Dedifferentiated amniotic fluid mesenchymal stem cell (primary cell): ENCODE data around the gene PPIL1.
"Not testable (repeated sequence)": the region's sequence is repeated elsewhere in the genome, so short reads cannot be mapped to it uniquely, and the experiment has no call there.

Experiments used
- DNase-seq: peaks from one replicate; pipeline ENCODE4 v3.0.0-alpha.2; 2016; ENCODE audit errors: extremely low spot score

The PPIL1 gene

GRCh38 chr6:36815962-36816735 lies 58.5 kb downstream of the PPIL1 start:
- no peak for DNase-seq

- no peak for DNase-seq
Measured at GRCh38 chr6:36814249-36814648, 60.4 kb downstream of the PPIL1 start.

- DNase-seq: no peak
Measured at GRCh38 chr6:36813526-36813925, 61.1 kb downstream of the PPIL1 start.

- not testable (repeated sequence) for DNase-seq
Measured at GRCh38 chr6:36813047-36813446, 61.6 kb downstream of the PPIL1 start.

- DNase-seq: no peak
Measured at GRCh38 chr6:36809941-36810803, 64.4 kb downstream of the PPIL1 start.

- DNase-seq: no peak
Measured at GRCh38 chr6:36809156-36809555, 65.4 kb downstream of the PPIL1 start.

GRCh38 chr6:36808634-36809033 lies 66.0 kb downstream of the PPIL1 start:
- DNase-seq: no peak

GRCh38 chr6:36807750-36808149 lies 66.9 kb downstream of the PPIL1 start:
- DNase-seq: no peak

- DNase-seq: no peak
Measured at GRCh38 chr6:36807143-36807542, 67.5 kb downstream of the PPIL1 start.

GRCh38 chr6:36805917-36806316 lies 68.7 kb downstream of the PPIL1 start:
- DNase-seq: no peak

GRCh38 chr6:36805096-36805797 lies 69.4 kb downstream of the PPIL1 start:
- DNase-seq: no peak
